Body of pancreas (tissue), 4 donors: ENCODE measurements around the gene EXT2.

Source experiments
- CTCF ChIP-seq, 7 experiments: fragments of 450-650 bp in 4 of 7; fragments of 200-600 bp in 3 of 7; sonication (generic) in 3 of 7; IDR thresholded peaks; one replicate each; pipeline ENCODE4 v1.5.1; 2016 to 2019; ENCODE audit warnings: antibody characterized with exemption in 7 of 7
- POLR2A ChIP-seq, 3 donors: fragments of 450-650 bp; IDR thresholded peaks; one replicate each; pipeline ENCODE4 v1.6.1; 2016; ENCODE audit warnings: antibody characterized with exemption in 3 of 3, mild to moderate bottlenecking in 2 of 3

- TF ChIP-seq CTCF (IDR thresholded peaks at IDR 0.05), result no peak
- no peak for TF ChIP-seq POLR2A (IDR thresholded peaks at IDR 0.05)
These were observed 22.5 kb upstream of the EXT2 start for GRCh38 chr11:44072757-44073658.
